Mesodermal cell (in vitro differentiated cells): ENCODE results near the gene WDFY4.

Experiments
- H3K27ac ChIP-seq: 2 replicates; pipeline ENCODE4 v1.7.0; 2013; ENCODE audit warnings: mild to moderate bottlenecking, low read depth, low read length, moderate library complexity; ENCODE audit not compliant: severe bottlenecking
- H3K36me3 ChIP-seq: 2 replicates; pipeline ENCODE4 v1.7.1; 2013; ENCODE audit warnings: mild to moderate bottlenecking, low read length, moderate library complexity; ENCODE audit not compliant: control insufficient read depth, insufficient read depth
- H3K4me1 ChIP-seq: one replicate; pipeline ENCODE4 v1.7.1; 2013; ENCODE audit warnings: mild to moderate bottlenecking, low read length; ENCODE audit not compliant: insufficient read depth, control insufficient read depth, poor library complexity, severe bottlenecking
- H3K4me3 ChIP-seq: 2 replicates; pipeline ENCODE4 v1.7.0; 2013; ENCODE audit warnings: low read length, control low read depth, mild to moderate bottlenecking; ENCODE audit not compliant: insufficient read depth, poor library complexity, severe bottlenecking; ENCODE audit errors: extremely low read depth
- H3K9me3 ChIP-seq: 2 replicates; pipeline ENCODE4 v1.7.1; 2013; ENCODE audit warnings: mild to moderate bottlenecking, low read length, moderate library complexity; ENCODE audit not compliant: control insufficient read depth
- WGBS, 2 experiments: methylation state at CpG; one replicate each; pipeline ENCODE4 v1.1.5; 2013; ENCODE audit warnings: missing lambda C conversion rate in 2 of 2; ENCODE audit not compliant: insufficient coverage in 2 of 2; 5-methylcytosine and 5-hydroxymethylcytosine counted together

The WDFY4 gene

DNA sequence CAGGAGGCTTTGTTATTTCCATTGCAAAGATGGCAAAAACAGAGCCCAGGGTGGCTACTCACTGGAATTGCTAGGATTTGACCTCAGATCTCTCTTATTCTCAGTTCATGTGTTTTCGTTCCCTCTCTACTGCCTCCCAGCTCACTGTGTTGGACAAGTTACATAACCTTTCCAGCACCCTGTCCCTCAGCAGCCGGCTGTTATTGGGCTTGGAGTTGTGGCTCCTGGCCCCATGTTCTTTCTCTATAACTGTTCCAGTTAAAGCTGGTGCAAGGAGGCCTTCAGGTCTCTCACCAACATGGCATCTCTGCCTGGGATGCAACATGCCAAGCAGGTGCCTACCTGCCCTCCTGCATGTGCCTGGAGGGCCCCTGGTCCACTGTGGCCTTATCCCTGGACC is 198.2 kb downstream of the WDFY4 start:
- Histone ChIP-seq H3K9me3 (no peaks in the 10 kb centered on the region), H3K27ac (no peak overlapping the region), H3K36me3 (no peaks in the 10 kb centered on the region), H3K4me3 (no peak overlapping the region), H3K4me1 (no peaks in the 10 kb centered on the region)
- WGBS, 2 experiments = 90 to 95% methylated on average over 1 to 2 of the region's 2 CpGs

DNA sequence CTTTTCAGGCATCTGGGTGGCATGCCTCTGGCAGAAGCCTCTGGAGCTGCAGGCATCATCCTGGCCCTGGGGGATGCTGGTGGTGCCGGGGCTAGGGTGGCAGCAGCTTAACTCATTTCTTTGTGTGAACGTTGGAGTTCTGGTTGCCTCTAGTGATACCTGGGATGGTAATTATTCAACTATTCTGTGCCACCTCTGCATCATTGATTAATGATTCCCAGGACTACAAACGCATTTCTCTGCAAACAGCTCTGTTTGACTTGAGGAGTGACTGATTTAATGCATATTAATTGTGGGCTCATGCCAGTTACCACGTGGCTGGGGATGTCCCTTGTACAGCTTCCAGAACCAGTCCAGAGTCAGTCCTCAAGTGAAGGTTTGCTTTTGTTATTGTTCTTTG is 199.0 kb downstream of the WDFY4 start:
- H3K27ac ChIP-seq = no peak overlapping the region
- no peak overlapping the region for H3K4me3 ChIP-seq
- WGBS, 2 experiments = 83% methylated on average over 1 of the region's 4 CpGs; no CpG with 5 or more reads in 1 of the 2 experiments
- H3K36me3 ChIP-seq = no peaks in the 10 kb centered on the region
- H3K4me1 ChIP-seq = no peaks in the 10 kb centered on the region
- H3K9me3 ChIP-seq = no peaks in the 10 kb centered on the region

DNA sequence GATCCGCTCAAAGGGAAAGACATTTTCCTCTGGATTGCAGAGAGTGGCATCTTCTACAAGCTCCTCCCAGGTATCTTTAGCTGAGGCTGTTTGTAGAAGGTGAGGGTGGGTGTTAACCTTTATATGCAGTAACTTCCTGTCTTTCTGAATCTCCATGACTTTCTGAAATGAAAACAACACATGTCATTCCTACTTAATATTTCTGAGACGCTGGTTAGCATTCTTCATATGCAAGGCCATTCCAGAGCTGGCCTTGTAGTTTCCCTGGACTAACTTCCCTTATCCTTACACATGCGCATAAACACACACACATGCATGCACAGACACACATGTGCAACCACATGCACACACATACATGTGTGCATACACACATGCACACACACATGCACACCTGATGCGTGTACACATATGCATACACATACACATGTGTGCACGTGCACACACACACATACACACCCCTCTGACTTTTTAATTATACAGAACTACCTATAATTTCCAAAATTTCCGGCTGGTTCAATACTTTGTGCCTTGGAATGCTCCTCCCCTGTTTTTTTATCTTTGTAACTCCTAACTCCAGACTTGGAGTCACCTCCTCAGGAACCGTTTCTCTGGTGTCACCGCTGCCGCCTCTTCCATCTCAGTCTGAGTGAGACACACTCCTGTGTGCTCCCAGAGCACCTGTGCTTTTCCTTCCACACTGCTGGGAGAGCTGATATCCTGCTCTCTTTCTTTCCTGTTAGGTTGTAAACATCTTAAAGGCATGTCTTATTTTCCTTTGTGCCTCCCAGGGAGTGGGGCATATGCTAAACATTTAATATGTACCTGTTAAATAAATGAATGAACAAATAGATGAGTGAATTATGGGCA is 199.7 kb downstream of the WDFY4 start:
- no peak overlapping the region for H3K4me3 ChIP-seq
- no peaks in the 10 kb centered on the region for H3K36me3 ChIP-seq
- no peak overlapping the region for H3K27ac ChIP-seq
- H3K9me3 ChIP-seq = no peaks in the 10 kb centered on the region
- no peaks in the 10 kb centered on the region for H3K4me1 ChIP-seq
- 88 to 89% methylated on average over 8 to 9 of the region's 9 CpGs for WGBS, 2 experiments

DNA sequence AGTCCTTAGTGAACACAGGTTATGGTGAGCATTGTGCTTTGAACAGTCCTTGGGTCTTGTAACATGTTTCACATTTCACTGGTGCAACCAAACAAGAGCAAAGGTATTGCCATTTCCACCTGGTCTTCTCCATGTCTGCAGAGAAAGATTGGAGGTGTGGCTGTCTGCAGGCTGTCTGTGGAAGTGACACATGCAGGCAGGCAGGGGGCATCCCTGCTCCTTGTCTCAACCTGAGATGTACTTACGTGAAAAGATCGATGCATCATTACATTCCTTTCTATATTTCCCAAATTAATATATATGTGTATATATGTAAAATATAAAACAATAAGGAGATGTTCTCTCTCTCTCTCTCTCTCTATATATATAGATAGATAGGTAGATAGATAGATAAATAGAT is 200.7 kb downstream of the WDFY4 start:
- Histone ChIP-seq H3K4me3 (no peak overlapping the region), H3K4me1 (no peaks in the 10 kb centered on the region), H3K27ac (no peak overlapping the region), H3K9me3 (no peaks in the 10 kb centered on the region), H3K36me3 (no peaks in the 10 kb centered on the region)
- WGBS, 2 experiments = no CpG with 5 or more reads among the region's 2 CpGs

DNA sequence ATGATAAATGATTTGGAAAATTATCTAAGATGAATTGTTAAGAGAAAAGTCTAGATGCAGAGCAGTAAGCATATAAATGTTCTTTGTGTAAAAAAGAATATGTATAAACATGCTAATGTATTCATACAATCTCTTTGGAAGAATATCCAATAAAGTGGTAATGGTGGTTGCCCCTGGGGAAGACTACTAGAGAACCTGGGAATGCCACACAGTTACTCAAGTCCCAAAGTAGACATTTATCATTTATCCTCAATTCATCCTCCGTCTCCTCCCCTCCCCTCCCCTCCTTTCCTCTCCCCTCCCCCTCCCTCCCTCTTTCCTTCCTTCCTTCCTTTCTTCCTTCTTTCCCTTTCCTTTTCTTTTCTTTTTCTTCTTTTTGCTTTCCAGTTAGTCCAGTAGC is 203.3 kb downstream of the WDFY4 start:
- Histone ChIP-seq H3K4me1 (no peaks in the 10 kb centered on the region), H3K4me3 (no peak overlapping the region), H3K9me3 (no peaks in the 10 kb centered on the region), H3K27ac (no peak overlapping the region), H3K36me3 (no peaks in the 10 kb centered on the region)
- WGBS, 2 experiments = 90 to 100% methylated on average over 1 of the region's 1 CpG

DNA sequence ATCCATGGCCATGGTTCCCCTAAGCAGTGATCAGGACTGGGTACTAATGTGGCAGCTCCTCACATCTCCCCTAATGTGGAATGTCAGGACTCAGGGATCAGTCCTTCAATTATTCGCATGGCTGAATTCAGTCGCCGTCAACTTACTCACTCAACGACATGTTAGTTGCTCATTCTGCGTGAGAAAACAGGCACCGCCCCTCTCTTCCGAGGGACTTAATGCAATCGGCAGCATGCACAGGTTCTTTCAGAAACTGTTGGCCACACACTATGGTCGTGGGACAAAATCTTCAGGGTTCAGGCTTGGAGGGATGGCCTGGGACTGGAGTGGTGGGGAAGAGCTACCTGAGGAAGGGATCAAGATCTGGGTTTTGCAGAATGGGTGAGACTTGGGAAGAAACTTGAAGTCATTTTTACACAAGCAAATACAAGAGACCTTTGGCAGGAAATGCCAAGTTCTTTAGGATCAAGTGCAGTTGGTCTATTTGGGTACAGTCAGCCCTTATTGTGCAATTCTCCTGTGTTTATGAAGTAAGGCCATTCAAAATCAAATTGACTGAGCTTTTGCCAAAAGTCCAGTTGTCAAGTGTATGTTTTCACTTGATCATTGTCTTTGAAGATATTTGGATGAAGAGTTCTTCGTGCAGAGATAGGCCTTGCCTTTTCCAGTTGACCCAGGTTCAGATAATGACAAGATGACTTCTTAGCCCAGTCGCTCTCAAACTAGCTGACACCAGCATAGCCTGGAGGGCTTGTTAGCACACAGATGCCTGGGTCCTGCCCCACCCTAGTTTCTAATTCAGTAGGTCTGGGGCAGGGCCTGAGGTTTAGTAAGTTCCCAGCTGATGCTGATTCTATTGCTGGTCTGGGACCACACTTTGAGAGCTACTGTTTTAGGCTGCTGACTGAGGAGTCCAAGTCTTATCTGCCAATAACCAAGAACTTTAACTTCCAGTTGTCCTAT is 206.5 kb downstream of the WDFY4 start:
- no peaks in the 10 kb centered on the region for H3K4me1 ChIP-seq

DNA sequence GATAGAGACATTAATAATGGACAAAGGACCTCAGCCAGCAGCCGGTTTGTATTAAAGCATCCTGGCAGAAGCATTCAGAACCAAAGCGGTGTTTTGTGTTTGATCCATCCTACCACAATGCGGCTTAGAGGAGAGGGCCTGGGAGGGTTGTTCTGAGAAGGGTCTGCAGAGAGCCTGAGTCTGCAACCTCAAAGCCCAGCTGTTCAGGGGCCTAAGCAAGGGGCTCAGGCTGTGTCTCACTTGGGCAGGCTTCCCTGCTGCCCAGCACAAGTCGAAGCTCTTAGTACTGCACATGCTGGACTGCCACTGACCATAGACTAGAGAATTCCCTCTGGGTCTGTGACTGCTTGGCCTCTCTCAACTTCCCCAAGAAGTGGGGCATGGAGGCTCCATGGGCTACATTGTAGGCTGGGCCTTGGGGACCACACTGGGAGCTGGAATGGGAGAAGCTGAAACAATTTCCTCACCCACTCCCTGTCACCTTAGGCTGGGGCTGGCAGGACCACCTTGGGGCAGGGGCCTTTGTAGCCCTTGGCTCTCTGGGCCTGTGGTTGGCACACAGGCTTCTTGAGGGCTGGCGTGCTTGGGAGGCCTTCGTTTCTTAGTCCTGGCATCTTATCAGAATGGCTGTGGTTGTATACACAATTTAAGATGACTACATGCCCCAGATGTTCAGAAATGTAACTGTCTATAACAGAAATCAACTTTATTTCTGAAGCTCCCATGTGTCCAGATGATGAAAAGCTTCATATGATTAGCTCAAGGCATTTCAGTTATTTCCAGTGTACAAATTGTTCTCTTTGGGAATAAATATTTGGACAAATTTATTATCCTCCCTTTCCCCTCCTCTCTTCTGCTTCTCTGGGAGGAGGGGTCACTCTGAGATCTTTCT is 210.5 kb downstream of the WDFY4 start:
- Histone ChIP-seq H3K27ac (no peak overlapping the region), H3K4me1 (no peaks in the 10 kb centered on the region), H3K9me3 (no peaks in the 10 kb centered on the region), H3K4me3 (no peak overlapping the region), H3K36me3 (no peaks in the 10 kb centered on the region)
- 81 to 84% methylated on average over 4 to 6 of the region's 6 CpGs for WGBS, 2 experiments

More for the DNA sequence above, 206.5 kb downstream of the WDFY4 start:
- Histone ChIP-seq H3K4me3 (no peak overlapping the region), H3K36me3 (no peaks in the 10 kb centered on the region), H3K27ac (no peak overlapping the region), H3K9me3 (no peaks in the 10 kb centered on the region)
- WGBS, 2 experiments = 85 to 96% methylated on average over 10 of the region's 11 CpGs

DNA sequence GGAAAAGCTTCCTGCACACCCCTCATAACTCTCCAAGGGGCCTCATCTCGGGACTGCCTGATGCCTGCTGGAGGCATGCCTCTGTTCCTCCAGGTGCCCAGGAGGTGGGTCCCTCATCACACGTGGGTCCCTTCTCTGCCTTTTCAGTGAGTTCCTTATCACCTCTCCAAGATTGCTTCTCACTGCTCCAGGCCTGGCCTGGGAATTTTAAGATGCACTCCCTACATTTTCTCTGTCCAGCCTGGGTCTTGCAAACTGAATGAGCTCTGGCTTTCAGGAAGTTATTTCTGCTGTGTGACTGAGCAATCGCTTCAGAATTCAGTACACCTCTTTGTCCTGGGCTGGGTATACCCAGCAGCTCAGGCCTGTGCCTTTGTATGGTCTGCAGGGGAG is 211.1 kb downstream of the WDFY4 start:
- 70 to 79% methylated on average over 2 to 3 of the region's 3 CpGs for WGBS, 2 experiments
- no peak overlapping the region for H3K4me3 ChIP-seq
- no peaks in the 10 kb centered on the region for H3K4me1 ChIP-seq
- no peak overlapping the region for H3K27ac ChIP-seq
- H3K36me3 ChIP-seq = no peaks in the 10 kb centered on the region
- H3K9me3 ChIP-seq = no peaks in the 10 kb centered on the region

DNA sequence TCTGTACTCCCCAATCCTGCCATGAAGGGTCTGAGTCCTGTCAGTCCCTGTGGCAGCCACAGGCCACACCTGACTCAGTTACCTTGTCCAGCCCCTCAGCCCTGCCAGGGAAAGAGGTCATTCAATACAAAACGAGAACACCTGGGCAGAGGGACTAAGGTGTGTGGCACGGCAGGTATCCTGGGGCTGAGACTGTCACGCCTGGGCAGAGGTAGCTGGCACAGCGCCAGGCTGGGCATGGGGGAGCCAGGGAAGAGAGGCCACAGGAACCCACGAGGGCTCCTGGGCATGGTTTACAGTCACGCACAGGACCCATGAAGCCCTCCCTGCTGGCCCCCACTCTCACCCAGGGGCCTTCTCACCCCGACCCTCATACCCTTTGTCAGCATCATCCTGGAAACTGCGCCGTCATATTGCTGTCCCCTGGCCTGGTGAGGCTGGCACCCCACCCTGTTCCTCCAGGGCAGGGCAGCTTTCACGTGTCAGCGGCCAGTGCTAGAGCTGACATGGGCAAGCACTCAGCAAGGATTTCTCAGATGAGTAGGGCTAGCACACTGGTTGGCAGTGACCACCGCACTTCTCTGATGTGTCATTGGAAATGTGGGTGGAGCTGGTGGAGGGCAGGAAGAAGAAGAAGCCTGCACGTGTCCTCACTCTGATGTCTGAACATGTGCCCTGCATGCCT is 212.2 kb downstream of the WDFY4 start:
- no peak overlapping the region for H3K27ac ChIP-seq
- H3K4me3 ChIP-seq = no peak overlapping the region
- no peaks in the 10 kb centered on the region for H3K36me3 ChIP-seq
- no peaks in the 10 kb centered on the region for H3K9me3 ChIP-seq
- no peaks in the 10 kb centered on the region for H3K4me1 ChIP-seq
- WGBS, 2 experiments = 88 to 96% methylated on average over 12 to 13 of the region's 13 CpGs

DNA sequence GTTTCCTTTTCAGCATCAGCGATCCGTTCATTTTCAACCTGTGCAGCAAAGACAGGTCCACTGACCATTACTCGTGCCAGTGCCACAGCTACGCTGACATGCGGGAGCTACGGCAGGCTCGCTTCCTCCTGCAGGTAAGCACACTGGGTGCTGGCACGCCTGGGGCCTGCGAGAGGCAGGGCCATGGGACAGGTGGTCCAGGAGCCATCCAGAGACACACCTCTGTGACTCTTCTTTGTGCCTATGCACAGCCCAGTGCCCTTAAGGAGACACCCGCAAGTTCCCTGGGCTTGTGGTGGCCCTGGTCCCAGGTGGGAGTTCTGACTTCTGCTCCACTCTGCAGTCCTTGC is 212.7 kb downstream of the WDFY4 start:
- no peak overlapping the region for H3K27ac ChIP-seq
- 91 to 94% methylated on average over 9 to 10 of the region's 10 CpGs for WGBS, 2 experiments
- H3K36me3 ChIP-seq = no peaks in the 10 kb centered on the region
- no peak overlapping the region for H3K4me3 ChIP-seq
- no peaks in the 10 kb centered on the region for H3K4me1 ChIP-seq
- no peaks in the 10 kb centered on the region for H3K9me3 ChIP-seq
